Mammary epithelial cell (primary cell): ENCODE results near the gene P2RX5.

Experiments used
- EZH2 ChIP-seq: IDR thresholded peaks from 2 replicates; pipeline ENCODE4 v1.6.1; 2012; ENCODE audit warnings: low read length, inconsistent platforms, borderline replicate concordance
- TF ChIP-seq, protein P1 (sequence below), 2 donors: IDR thresholded peaks in 1 of 2; conservative IDR thresholded peaks in 1 of 2; 2 replicates each; pipeline ENCODE4 v1.5.1; 2011 to 2012; ENCODE audit warnings: inconsistent platforms in 2 of 2, low read length in 2 of 2, mild to moderate bottlenecking in 2 of 2, control low read depth in 1 of 2, low read depth in 1 of 2; ENCODE audit not compliant: insufficient read depth in 1 of 2; ENCODE audit errors: extremely low read depth in 1 of 2

DNA sequence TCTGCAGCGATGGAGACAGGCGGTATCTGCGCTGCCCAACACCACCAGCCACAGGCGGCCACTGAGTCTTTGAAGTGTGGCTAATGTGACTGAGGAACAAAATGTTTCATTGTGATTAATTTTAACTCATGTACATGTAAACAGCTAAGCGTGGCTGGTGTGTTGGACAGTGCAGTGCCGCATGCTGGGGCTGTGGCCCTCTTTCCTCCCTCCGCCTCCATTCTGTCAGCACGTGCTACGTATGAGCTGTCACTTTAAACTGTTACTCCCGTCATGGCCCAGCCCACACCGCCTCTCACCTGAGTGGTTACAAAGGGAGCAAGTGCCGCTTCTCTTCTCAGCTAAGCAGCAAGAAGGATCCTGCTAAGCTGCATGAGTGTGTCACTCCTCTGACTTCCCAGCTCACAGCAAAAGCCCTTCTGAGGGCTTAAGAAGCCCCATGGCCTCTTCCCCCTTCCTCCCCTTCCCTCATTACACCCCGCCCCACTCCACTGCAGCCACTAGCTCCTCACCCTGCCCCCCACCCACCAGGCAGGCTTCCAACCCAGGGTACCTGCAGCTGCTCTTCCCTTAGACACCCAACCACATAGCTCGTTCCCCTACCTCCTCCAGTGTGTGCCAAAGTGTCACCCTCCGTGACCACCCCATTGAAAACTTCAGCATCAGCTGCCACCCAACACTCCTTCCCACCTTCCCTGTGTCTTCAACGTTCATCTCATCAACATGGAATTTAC, 42.8 kb upstream of the P2RX5 start:
- TF ChIP-seq EZH2: no peak
- TF ChIP-seq, protein P1, sequence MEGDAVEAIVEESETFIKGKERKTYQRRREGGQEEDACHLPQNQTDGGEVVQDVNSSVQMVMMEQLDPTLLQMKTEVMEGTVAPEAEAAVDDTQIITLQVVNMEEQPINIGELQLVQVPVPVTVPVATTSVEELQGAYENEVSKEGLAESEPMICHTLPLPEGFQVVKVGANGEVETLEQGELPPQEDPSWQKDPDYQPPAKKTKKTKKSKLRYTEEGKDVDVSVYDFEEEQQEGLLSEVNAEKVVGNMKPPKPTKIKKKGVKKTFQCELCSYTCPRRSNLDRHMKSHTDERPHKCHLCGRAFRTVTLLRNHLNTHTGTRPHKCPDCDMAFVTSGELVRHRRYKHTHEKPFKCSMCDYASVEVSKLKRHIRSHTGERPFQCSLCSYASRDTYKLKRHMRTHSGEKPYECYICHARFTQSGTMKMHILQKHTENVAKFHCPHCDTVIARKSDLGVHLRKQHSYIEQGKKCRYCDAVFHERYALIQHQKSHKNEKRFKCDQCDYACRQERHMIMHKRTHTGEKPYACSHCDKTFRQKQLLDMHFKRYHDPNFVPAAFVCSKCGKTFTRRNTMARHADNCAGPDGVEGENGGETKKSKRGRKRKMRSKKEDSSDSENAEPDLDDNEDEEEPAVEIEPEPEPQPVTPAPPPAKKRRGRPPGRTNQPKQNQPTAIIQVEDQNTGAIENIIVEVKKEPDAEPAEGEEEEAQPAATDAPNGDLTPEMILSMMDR (conservative IDR thresholded peaks at IDR 0.05 in 1 of 2, IDR thresholded peaks at IDR 0.05 in 1 of 2; ENCODE audit: extremely low read depth in 1 of 2, insufficient read depth in 1 of 2, low read depth in 1 of 2, low read length in 2 of 2): no peak
